ENCODE data around the gene PUS1. TPM values are rescaled to one million over a fixed set of nuclear protein-coding genes. Genes with fewer than 3 reads are reported as not detected.
"Not testable (repeated sequence)": the region's sequence is repeated elsewhere in the genome, so short reads cannot be mapped to it uniquely, and the experiment has no call there.

The PUS1 gene
- total RNA-seq, 4 donors from 2014 or later: 10.4 to 29.0 (median 12.2) TPM

GRCh38 chr12:131946757-131947156 is 17.7 kb downstream of the PUS1 start:
- Histone ChIP-seq H3K4me3 (no peak overlapping the region), H3K4me1 (peaks cover 11 to 16% of the 10 kb centered on the region in 2 donors), H3K9me3 (no peaks in the 10 kb centered on the region), H3K27ac (peak overlapping the region in 2 of 4 donors; percentile 31 to 88), H3K36me3 (peaks cover 0 to 27% of the 10 kb centered on the region in 2 donors), H3K27me3 (no peaks in the 10 kb centered on the region)
- in situ Hi-C loops (cut with MboI; ENCODE audit: low sequenced_read_pairs in 4 of 4): loop anchor here in 1 of 4 donors (10.0 kb wide), 1 partner anchor 52 kb away; the partner anchor contains the start of gene ULK1
- no peak for DNase-seq
- intact Hi-C loops (cut with DNase I; ENCODE audit: low total_unique reads): loop anchor here (5.0 kb wide), 1 partner anchor 114 kb away; no protein-coding TSS in a partner anchor
- no peak for ATAC-seq
- TF ChIP-seq POLR2A (IDR thresholded peaks at IDR 0.05) (no peak), CTCF (IDR thresholded peaks at IDR 0.05 in 4 of 5, conservative IDR thresholded peaks at IDR 0.05 in 1 of 5) (no peak)

- Histone ChIP-seq H3K27me3 (no peaks in the 10 kb centered on the region), H3K36me3 (peaks cover 0 to 21% of the 10 kb centered on the region in 2 donors), H3K4me1 (peaks cover 14 to 19% of the 10 kb centered on the region in 2 donors), H3K27ac (peak overlapping the region; percentile 30 to 88 (median 80)), H3K4me3 (no peak overlapping the region), H3K9me3 (no peaks in the 10 kb centered on the region)
- TF ChIP-seq POLR2A (IDR thresholded peaks at IDR 0.05) (no peak), CTCF (IDR thresholded peaks at IDR 0.05 in 4 of 5, conservative IDR thresholded peaks at IDR 0.05 in 1 of 5) (no peak)
- ATAC-seq (peak in 1 of 2 donors; percentile 24), DNase-seq (no peak)
- in situ Hi-C loops (cut with MboI; ENCODE audit: low sequenced_read_pairs in 4 of 4): loop anchor here in 1 of 4 donors (10.0 kb wide), 1 partner anchor 53 kb away; the partner anchor contains the start of gene ULK1
- intact Hi-C loops (cut with DNase I; ENCODE audit: low total_unique reads): loop anchor here (2.0 to 5.0 kb wide), 2 partner anchors 115 to 237 kb away; partner anchors contain the start of gene SFSWAP
Measured at GRCh38 chr12:131947482-131948027, 18.5 kb downstream of the PUS1 start.

GRCh38 chr12:131948166-131948712 is 19.2 kb downstream of the PUS1 start:
- Histone ChIP-seq H3K36me3 (peaks cover 0 to 18% of the 10 kb centered on the region in 2 donors), H3K4me1 (peaks cover 20 to 25% of the 10 kb centered on the region in 2 donors), H3K27me3 (no peaks in the 10 kb centered on the region), H3K4me3 (no peak overlapping the region), H3K9me3 (no peaks in the 10 kb centered on the region), H3K27ac (peak overlapping the region; percentile 74 to 88 (median 87))
- in situ Hi-C loops (cut with MboI; ENCODE audit: low sequenced_read_pairs in 4 of 4): loop anchor here in 1 of 4 donors (10.0 kb wide), 1 partner anchor 53 kb away; the partner anchor contains the start of gene ULK1
- TF ChIP-seq CTCF (IDR thresholded peaks at IDR 0.05 in 4 of 5, conservative IDR thresholded peaks at IDR 0.05 in 1 of 5): no peak
- no peak for TF ChIP-seq POLR2A (IDR thresholded peaks at IDR 0.05)
- intact Hi-C loops (cut with DNase I; ENCODE audit: low total_unique reads): loop anchor here (2.0 to 5.0 kb wide), 2 partner anchors 116 to 237 kb away; partner anchors contain the start of gene SFSWAP
- no peak for DNase-seq
- no peak for ATAC-seq

- not testable (repeated sequence) for H3K9me3 ChIP-seq, H3K27me3 ChIP-seq, DNase-seq
- peak in 1 of 2 donors; percentile 5 for ATAC-seq
- intact Hi-C loops (cut with DNase I; ENCODE audit: low total_unique reads) (loop anchor here (1.0 to 5.0 kb wide), 6 partner anchors 20 to 238 kb away; partner anchors contain the start of genes PUS1 and SFSWAP), in situ Hi-C loops (cut with MboI; ENCODE audit: low sequenced_read_pairs in 4 of 4) (loop anchor here in 1 of 4 donors (10.0 kb wide), 1 partner anchor 54 kb away; the partner anchor contains the start of gene ULK1)
- Histone ChIP-seq H3K36me3 (peaks cover 0 to 12% of the 10 kb centered on the region in 2 donors), H3K4me1 (peaks cover 20 to 25% of the 10 kb centered on the region in 2 donors), H3K27ac (peak overlapping the region; percentile 74 to 88 (median 87)), H3K4me3 (peak overlapping the region; percentile 74 to 97 (median 88))
Measured at GRCh38 chr12:131948713-131949430, 19.8 kb downstream of the PUS1 start.

Measured in gastrocnemius medialis (tissue), 4 donors.